ENCODE results near the gene ZFAND4. TPM values are rescaled to one million over a fixed set of nuclear protein-coding genes. Genes with fewer than 3 reads are reported as not detected.

The ZFAND4 gene
- total and polyA plus RNA-seq, 10 of the 15 experiments (the other 5 are each of a cell fraction or from before 2014, with no cell fraction given), result 4.7 to 20.8 (median 12.8) TPM

DNA sequence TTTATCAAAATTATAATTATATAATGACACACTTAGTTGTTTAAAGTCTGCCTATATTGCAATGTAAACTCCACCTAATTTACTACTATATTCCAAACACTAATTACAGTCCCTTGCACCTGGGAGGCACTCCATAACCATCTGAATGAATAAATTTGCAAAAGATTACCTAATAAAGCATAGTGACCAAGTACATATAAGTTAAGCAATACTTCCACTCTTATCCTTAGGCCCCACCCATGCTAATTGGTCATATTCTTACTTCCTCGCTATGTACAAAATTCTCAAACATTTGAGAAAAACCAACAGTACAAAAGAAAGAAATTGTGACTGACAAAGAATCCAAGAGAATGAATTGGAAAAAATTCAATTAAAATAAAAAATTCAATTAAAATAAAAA, 65.3 kb downstream of the ZFAND4 start:
- RAD21 ChIA-PET (ENCODE audit: unreplicated experiment), result no interaction called here
- no peak for ATAC-seq
- POLR2A ChIA-PET, result no interaction called here
- Histone ChIP-seq H3K9ac (ENCODE audit: control insufficient read depth, insufficient read depth, low read length) (no peak overlapping the region), H2AFZ (ENCODE audit: control insufficient read depth, low read depth, low read length) (no peak overlapping the region), H4K20me1 (ENCODE audit: control insufficient read depth, insufficient read depth) (no peaks in the 10 kb centered on the region), H3K9me3 (replicated peaks; ENCODE audit: control insufficient read depth, insufficient read depth, low read length) (no peaks in the 10 kb centered on the region), H3K4me3 (no peak overlapping the region), H3K79me2 (ENCODE audit: control insufficient read depth, insufficient read depth, low read length) (no peaks in the 10 kb centered on the region), H3K36me3 (ENCODE audit: control insufficient read depth in 2 of 2, insufficient read depth in 2 of 2, low read length in 1 of 2) (peaks cover 0 to 2% of the 10 kb centered on the region in 2 experiments; a peak in 1 of 4 replicates), H3K4me2 (ENCODE audit: control insufficient read depth, insufficient read depth) (no peak overlapping the region), H3K27ac (ENCODE audit: control insufficient read depth, insufficient read depth) (no peak overlapping the region), H3K27me3 (replicated peaks in 1 of 2; ENCODE audit: control insufficient read depth in 2 of 2, insufficient read depth in 2 of 2, low read length in 1 of 2) (no peaks in the 10 kb centered on the region), H3K4me1 (ENCODE audit: control insufficient read depth, insufficient read depth, low read length) (no peaks in the 10 kb centered on the region)
- in situ Hi-C loops (cut with MboI), result no loop called here
- 96% methylated on average over 1 of the region's 1 CpG for WGBS (ENCODE audit: insufficient coverage, insufficient replicate concordance, low lambda C conversion rate, missing lambda C conversion rate)
- TF ChIP-seq ATF7 (IDR thresholded peaks at IDR 0.05; ENCODE audit: low read depth), result no peak
- no peak for TF ChIP-seq RCOR1 (conservative IDR thresholded peaks at IDR 0.05; ENCODE audit: low read depth, low read length)
- TF ChIP-seq, protein P1, sequence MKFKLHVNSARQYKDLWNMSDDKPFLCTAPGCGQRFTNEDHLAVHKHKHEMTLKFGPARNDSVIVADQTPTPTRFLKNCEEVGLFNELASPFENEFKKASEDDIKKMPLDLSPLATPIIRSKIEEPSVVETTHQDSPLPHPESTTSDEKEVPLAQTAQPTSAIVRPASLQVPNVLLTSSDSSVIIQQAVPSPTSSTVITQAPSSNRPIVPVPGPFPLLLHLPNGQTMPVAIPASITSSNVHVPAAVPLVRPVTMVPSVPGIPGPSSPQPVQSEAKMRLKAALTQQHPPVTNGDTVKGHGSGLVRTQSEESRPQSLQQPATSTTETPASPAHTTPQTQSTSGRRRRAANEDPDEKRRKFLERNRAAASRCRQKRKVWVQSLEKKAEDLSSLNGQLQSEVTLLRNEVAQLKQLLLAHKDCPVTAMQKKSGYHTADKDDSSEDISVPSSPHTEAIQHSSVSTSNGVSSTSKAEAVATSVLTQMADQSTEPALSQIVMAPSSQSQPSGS (IDR thresholded peaks at IDR 0.05; ENCODE audit: low read length), result no peak
- no peak for TF ChIP-seq HDGF (IDR thresholded peaks at IDR 0.05)
- TF ChIP-seq, protein P2, sequence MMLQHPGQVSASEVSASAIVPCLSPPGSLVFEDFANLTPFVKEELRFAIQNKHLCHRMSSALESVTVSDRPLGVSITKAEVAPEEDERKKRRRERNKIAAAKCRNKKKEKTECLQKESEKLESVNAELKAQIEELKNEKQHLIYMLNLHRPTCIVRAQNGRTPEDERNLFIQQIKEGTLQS (IDR thresholded peaks at IDR 0.05; ENCODE audit: borderline replicate concordance, extremely low read depth, low read depth, low read length), result no peak
- no peak for TF ChIP-seq TCF12 (IDR thresholded peaks at IDR 0.05; ENCODE audit: low read depth, low read length)
- TF ChIP-seq FOXM1 (IDR thresholded peaks at IDR 0.05; ENCODE audit: low read depth, low read length), result no peak
- TF ChIP-seq TBL1XR1 (IDR thresholded peaks at IDR 0.05; ENCODE audit: low read depth, low read length), result no peak
- no peak for TF ChIP-seq CREM (IDR thresholded peaks at IDR 0.05; ENCODE audit: low read depth)
- no peak for TF ChIP-seq KDM1A (IDR thresholded peaks at IDR 0.05; ENCODE audit: borderline replicate concordance)
- no peak for TF ChIP-seq POLR2A (IDR thresholded peaks at IDR 0.05; ENCODE audit: low read depth, low read length)
- no peak for TF ChIP-seq BRCA1 (IDR thresholded peaks at IDR 0.05; ENCODE audit: low read depth, low read length)
- no peak for TF ChIP-seq POLR2AphosphoS2 (IDR thresholded peaks at IDR 0.05; ENCODE audit: low read depth, low read length)
- TF ChIP-seq, protein P3, sequence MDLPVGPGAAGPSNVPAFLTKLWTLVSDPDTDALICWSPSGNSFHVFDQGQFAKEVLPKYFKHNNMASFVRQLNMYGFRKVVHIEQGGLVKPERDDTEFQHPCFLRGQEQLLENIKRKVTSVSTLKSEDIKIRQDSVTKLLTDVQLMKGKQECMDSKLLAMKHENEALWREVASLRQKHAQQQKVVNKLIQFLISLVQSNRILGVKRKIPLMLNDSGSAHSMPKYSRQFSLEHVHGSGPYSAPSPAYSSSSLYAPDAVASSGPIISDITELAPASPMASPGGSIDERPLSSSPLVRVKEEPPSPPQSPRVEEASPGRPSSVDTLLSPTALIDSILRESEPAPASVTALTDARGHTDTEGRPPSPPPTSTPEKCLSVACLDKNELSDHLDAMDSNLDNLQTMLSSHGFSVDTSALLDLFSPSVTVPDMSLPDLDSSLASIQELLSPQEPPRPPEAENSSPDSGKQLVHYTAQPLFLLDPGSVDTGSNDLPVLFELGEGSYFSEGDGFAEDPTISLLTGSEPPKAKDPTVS (IDR thresholded peaks at IDR 0.05; ENCODE audit: low read depth, low read length), result no peak
- TF ChIP-seq SP1 (IDR thresholded peaks at IDR 0.05; ENCODE audit: low read depth, low read length), result no peak
- no peak for FAIRE-seq
- SMC1A ChIA-PET (ENCODE audit: uncharacterized antibody, unreplicated experiment), result no interaction called here
- CTCF ChIA-PET, result interaction anchor here (1.1 kb wide), 1 partner anchor 9 kb away, joined by 4 read pairs; no protein-coding TSS in a partner anchor
- no peak for DNase-seq (ENCODE audit: low read depth, low spot score)
- intact Hi-C loops (cut with micrococcal nuclease; ENCODE audit: unreplicated experiment), result no loop called here
- BruUV-seq (replicated peaks), result no TSS peak
